BLaER1 treated with 17β-estradiol and CSF1 and Interleukin-3, amounts not matched to agents 10 nM and 100 nM (cell line): ENCODE measurements around the gene SLCO3A1.

Experiments used
- H3K27ac ChIP-seq, 11 experiments: shearing (Covaris generic); formaldehyde crosslinking; 2 replicates each; pipeline ENCODE4 v1.8.1; 2022
- H3K27me3 ChIP-seq, 11 experiments: shearing (Covaris generic); formaldehyde crosslinking; 2 replicates each; pipeline ENCODE4 v1.8.1; 2022
- H3K36me3 ChIP-seq, 11 experiments: shearing (Covaris generic); formaldehyde crosslinking; 2 replicates each; pipeline ENCODE4 v1.8.1; 2022
- H3K4me1 ChIP-seq, 10 experiments: shearing (Covaris generic); formaldehyde crosslinking; 2 replicates each; pipeline ENCODE4 v1.8.1; 2022
- H3K4me2 ChIP-seq, 11 experiments: shearing (Covaris generic); formaldehyde crosslinking; 2 replicates each; pipeline ENCODE4 v1.8.1; 2022
- H3K4me3 ChIP-seq, 10 experiments: shearing (Covaris generic); formaldehyde crosslinking; 2 replicates each; pipeline ENCODE4 v1.8.1; 2022
- H3K9ac ChIP-seq, 11 experiments: shearing (Covaris generic); formaldehyde crosslinking; 2 replicates each; pipeline ENCODE4 v1.8.1; 2022
- H3K9me3 ChIP-seq, 11 experiments: shearing (Covaris generic); formaldehyde crosslinking; replicated peaks in 1 of 11; 2 replicates each; pipeline ENCODE4 v1.8.1; 2022
- H4K20me1 ChIP-seq, 11 experiments: shearing (Covaris generic); formaldehyde crosslinking; 2 replicates each; pipeline ENCODE4 v1.8.1; 2022
- Cebpa-rat ChIP-seq, 11 experiments: shearing (Covaris generic); IDR thresholded peaks; 2 replicates each; pipeline ENCODE4 v1.8.1; 2022

Gene SLCO3A1

GRCh38 chr15:91864664-91865063 lies 11.2 kb downstream of the SLCO3A1 start:
- Histone ChIP-seq H3K4me2 (peak overlapping the region; percentile 58 to 84 (median 69)), H4K20me1 (peaks cover 0 to 68% (median 40%) of the 10 kb centered on the region in 11 experiments; a peak in 17 of 22 replicates), H3K36me3 (no peaks in the 10 kb centered on the region), H3K27me3 (0 out of 22 replicates have a peak, but pooled peaks cover 0 to 5% (median 0%) of the 10 kb centered on the region in 11 experiments), H3K4me1 (peaks cover 54 to 87% (median 68%) of the 10 kb centered on the region in 10 experiments), H3K9ac (no peak overlapping the region), H3K9me3 (peaks cover 0 to 2% (median 0%) of the 10 kb centered on the region in 11 experiments; a peak in 2 of 22 replicates), H3K4me3 (no peak overlapping the region), H3K27ac (no peak overlapping the region; a peak in 1 of 22 replicates)
- TF ChIP-seq Cebpa-rat (IDR thresholded peaks at IDR 0.05) = no peak

GRCh38 chr15:91865486-91865885 lies 12.0 kb downstream of the SLCO3A1 start:
- no peak for TF ChIP-seq Cebpa-rat (IDR thresholded peaks at IDR 0.05)
- peak overlapping the region in 6 of 11 experiments; percentile 50 to 84 (median 73); a peak in 9 of 22 replicates for H3K4me2 ChIP-seq
- H3K4me1 ChIP-seq = peaks cover 50 to 82% (median 65%) of the 10 kb centered on the region in 10 experiments
- no peaks in the 10 kb centered on the region for H3K36me3 ChIP-seq
- no peak overlapping the region for H3K27ac ChIP-seq
- peaks cover 0 to 60% (median 36%) of the 10 kb centered on the region in 11 experiments; a peak in 17 of 22 replicates for H4K20me1 ChIP-seq
- no peak overlapping the region for H3K4me3 ChIP-seq
- 0 out of 22 replicates have a peak, but pooled peaks cover 0 to under 1% (median 0%) of the 10 kb centered on the region in 11 experiments for H3K27me3 ChIP-seq
- no peak overlapping the region for H3K9ac ChIP-seq
- H3K9me3 ChIP-seq = peaks cover 0 to 10% (median 2%) of the 10 kb centered on the region in 11 experiments; a peak in 8 of 22 replicates

GRCh38 chr15:91865950-91866349 lies 12.4 kb downstream of the SLCO3A1 start:
- peaks cover 0 to 56% (median 32%) of the 10 kb centered on the region in 11 experiments; a peak in 17 of 22 replicates for H4K20me1 ChIP-seq
- H3K4me2 ChIP-seq = peak overlapping the region in 1 of 11 experiments; percentile 50; a peak in 1 of 22 replicates
- no peaks in the 10 kb centered on the region for H3K36me3 ChIP-seq
- no peak for TF ChIP-seq Cebpa-rat (IDR thresholded peaks at IDR 0.05)
- H3K27ac ChIP-seq = no peak overlapping the region
- peaks cover 0 to 13% (median 6%) of the 10 kb centered on the region in 11 experiments; a peak in 8 of 22 replicates for H3K9me3 ChIP-seq
- peaks cover 45 to 77% (median 62%) of the 10 kb centered on the region in 10 experiments for H3K4me1 ChIP-seq
- no peak overlapping the region for H3K9ac ChIP-seq
- H3K27me3 ChIP-seq = no peaks in the 10 kb centered on the region
- H3K4me3 ChIP-seq = no peak overlapping the region

- Histone ChIP-seq H3K9me3 (peaks cover 0 to 13% (median 8%) of the 10 kb centered on the region in 11 experiments; a peak in 8 of 22 replicates), H3K4me3 (no peak overlapping the region), H3K4me1 (peaks cover 45 to 76% (median 62%) of the 10 kb centered on the region in 10 experiments), H3K9ac (no peak overlapping the region), H4K20me1 (peaks cover 0 to 54% (median 32%) of the 10 kb centered on the region in 11 experiments; a peak in 15 of 22 replicates), H3K27ac (no peak overlapping the region), H3K36me3 (no peaks in the 10 kb centered on the region), H3K4me2 (peak overlapping the region in 4 of 11 experiments; percentile 10 to 47 (median 37); a peak in 3 of 22 replicates), H3K27me3 (no peaks in the 10 kb centered on the region)
- TF ChIP-seq Cebpa-rat (IDR thresholded peaks at IDR 0.05) = no peak
These were observed 12.9 kb downstream of the SLCO3A1 start for GRCh38 chr15:91866371-91866905.

- Histone ChIP-seq H3K27me3 (no peaks in the 10 kb centered on the region), H3K4me2 (peak overlapping the region in 10 of 11 experiments; percentile 8 to 55 (median 32); a peak in 8 of 22 replicates), H3K36me3 (0 out of 22 replicates have a peak, but pooled peaks cover 0 to under 1% (median 0%) of the 10 kb centered on the region in 11 experiments), H3K9ac (no peak overlapping the region), H3K27ac (no peak overlapping the region), H4K20me1 (peaks cover 0 to 54% (median 32%) of the 10 kb centered on the region in 11 experiments; a peak in 15 of 22 replicates), H3K9me3 (peaks cover 0 to 13% (median 8%) of the 10 kb centered on the region in 11 experiments; a peak in 8 of 22 replicates), H3K4me3 (no peak overlapping the region), H3K4me1 (peaks cover 41 to 72% (median 60%) of the 10 kb centered on the region in 10 experiments)
- TF ChIP-seq Cebpa-rat (IDR thresholded peaks at IDR 0.05) = no peak
These were observed 13.5 kb downstream of the SLCO3A1 start for GRCh38 chr15:91866971-91867372.

- peaks cover 0 to 13% (median 8%) of the 10 kb centered on the region in 11 experiments; a peak in 8 of 22 replicates for H3K9me3 ChIP-seq
- TF ChIP-seq Cebpa-rat (IDR thresholded peaks at IDR 0.05) = no peak
- H3K4me3 ChIP-seq = no peak overlapping the region
- H3K9ac ChIP-seq = no peak overlapping the region
- peaks cover 0 to 3% (median 0%) of the 10 kb centered on the region in 11 experiments; a peak in 1 of 22 replicates for H3K36me3 ChIP-seq
- H4K20me1 ChIP-seq = peaks cover 0 to 54% (median 32%) of the 10 kb centered on the region in 11 experiments; a peak in 15 of 22 replicates
- H3K27me3 ChIP-seq = no peaks in the 10 kb centered on the region
- peaks cover 41 to 74% (median 58%) of the 10 kb centered on the region in 10 experiments for H3K4me1 ChIP-seq
- peak overlapping the region; percentile 17 to 55 (median 39); a peak in 18 of 22 replicates for H3K4me2 ChIP-seq
- H3K27ac ChIP-seq = no peak overlapping the region
These were observed 14.1 kb downstream of the SLCO3A1 start for GRCh38 chr15:91867581-91868026.

- Histone ChIP-seq H3K36me3 (peaks cover 0 to 13% (median 0%) of the 10 kb centered on the region in 11 experiments; a peak in 2 of 22 replicates), H3K4me2 (peak overlapping the region in 7 of 11 experiments; percentile 12 to 48 (median 39); a peak in 12 of 22 replicates), H3K4me3 (no peak overlapping the region), H3K9me3 (peaks cover 0 to 13% (median 8%) of the 10 kb centered on the region in 11 experiments; a peak in 8 of 22 replicates), H3K27me3 (no peaks in the 10 kb centered on the region), H3K9ac (no peak overlapping the region), H3K4me1 (peaks cover 23 to 53% (median 36%) of the 10 kb centered on the region in 10 experiments), H3K27ac (no peak overlapping the region), H4K20me1 (peaks cover 0 to 24% (median 15%) of the 10 kb centered on the region in 11 experiments; a peak in 14 of 22 replicates)
- no peak for TF ChIP-seq Cebpa-rat (IDR thresholded peaks at IDR 0.05)
These were observed 17.5 kb downstream of the SLCO3A1 start for GRCh38 chr15:91870876-91871537.

- H4K20me1 ChIP-seq = peaks cover 0 to 18% (median 12%) of the 10 kb centered on the region in 11 experiments; a peak in 14 of 22 replicates
- peaks cover 0 to 15% (median 0%) of the 10 kb centered on the region in 11 experiments; a peak in 2 of 22 replicates for H3K36me3 ChIP-seq
- H3K4me1 ChIP-seq = peaks cover 19 to 49% (median 32%) of the 10 kb centered on the region in 10 experiments
- no peaks in the 10 kb centered on the region for H3K27me3 ChIP-seq
- H3K4me3 ChIP-seq = no peak overlapping the region
- no peak overlapping the region for H3K9ac ChIP-seq
- H3K4me2 ChIP-seq = peak overlapping the region in 3 of 11 experiments; percentile 7 to 26 (median 17); a peak in 1 of 22 replicates
- TF ChIP-seq Cebpa-rat (IDR thresholded peaks at IDR 0.05) = no peak
- H3K27ac ChIP-seq = no peak overlapping the region
- peaks cover 0 to 13% (median 8%) of the 10 kb centered on the region in 11 experiments; a peak in 8 of 22 replicates for H3K9me3 ChIP-seq
These were observed 18.3 kb downstream of the SLCO3A1 start for GRCh38 chr15:91871837-91872236.
